HG03342 (cell line): Measurements from ENCODE around the gene CHURC1.
A peak's percentile ranks its signal among the peaks of the same experiment; 100 is the strongest.

Experiments used
- ATAC-seq: cut with Tn5 transposase; IDR thresholded peaks from one replicate; pipeline ENCODE4 v1.9.1; 2021; ENCODE audit warnings: mild to moderate bottlenecking, moderate library complexity; ENCODE audit not compliant: unreplicated experiment

CHURC1 gene

GRCh38 chr14:64914237-64915028 lies at the start of gene CHURC1:
TSS of gene CHURC1 (plus strand) at chr14:64914455. CDS start at chr14:64914496, 41 bp downstream.
- peak; percentile 96 for ATAC-seq

GRCh38 chr14:64865109-64865508 lies 49.1 kb upstream of the CHURC1 start:
- ATAC-seq = no peak

GRCh38 chr14:64865992-64866391 lies 48.3 kb upstream of the CHURC1 start:
- no peak for ATAC-seq

- ATAC-seq = no peak
Measured at GRCh38 chr14:64867182-64867581, 47.1 kb upstream of the CHURC1 start.

GRCh38 chr14:64868379-64868778 lies 45.9 kb upstream of the CHURC1 start:
- no peak for ATAC-seq

GRCh38 chr14:64868841-64869240 lies 45.4 kb upstream of the CHURC1 start:
- ATAC-seq = no peak

GRCh38 chr14:64870160-64870559 lies 44.1 kb upstream of the CHURC1 start:
- no peak for ATAC-seq

GRCh38 chr14:64871344-64871743 lies 42.9 kb upstream of the CHURC1 start:
- no peak for ATAC-seq

- no peak for ATAC-seq
Measured at GRCh38 chr14:64873506-64874219, 40.6 kb upstream of the CHURC1 start.

GRCh38 chr14:64875350-64875749 lies 38.9 kb upstream of the CHURC1 start:
- ATAC-seq = no peak

- no peak for ATAC-seq
Measured at GRCh38 chr14:64877846-64878245, 36.4 kb upstream of the CHURC1 start.

GRCh38 chr14:64878837-64879634 lies 35.2 kb upstream of the CHURC1 start:
- no peak for ATAC-seq

GRCh38 chr14:64879635-64880220 lies 34.5 kb upstream of the CHURC1 start, which contains the start of gene SPTB:
TSS of gene SPTB (minus strand) at chr14:64879907. CDS start at chr14:64823094, 56,813 bp downstream.
- peak; percentile 35 for ATAC-seq

- peak; percentile 43 for ATAC-seq
Measured at GRCh38 chr14:64880221-64881121, 33.8 kb upstream of the CHURC1 start.

GRCh38 chr14:64885559-64885958 lies 28.7 kb upstream of the CHURC1 start:
- ATAC-seq = no peak

- no peak for ATAC-seq
Measured at GRCh38 chr14:64889352-64889751, 24.9 kb upstream of the CHURC1 start.

- ATAC-seq = no peak
Measured at GRCh38 chr14:64891173-64891838, 22.9 kb upstream of the CHURC1 start.

GRCh38 chr14:64891839-64892375 lies 22.3 kb upstream of the CHURC1 start:
- ATAC-seq = no peak

GRCh38 chr14:64899958-64900357 lies 14.3 kb upstream of the CHURC1 start:
- ATAC-seq = no peak
